ENCODE results near the gene FAH. TPM values are rescaled to one million over a fixed set of nuclear protein-coding genes. Genes with fewer than 3 reads are reported as not detected.

FAH gene
- total RNA-seq, 1 donor from 2014 or later: 23.4 TPM

GRCh38 chr15:80207887-80208286 is 55.1 kb downstream of the FAH start:
- H3K36me3 ChIP-seq: no peaks in the 10 kb centered on the region
- TF ChIP-seq, protein P1, sequence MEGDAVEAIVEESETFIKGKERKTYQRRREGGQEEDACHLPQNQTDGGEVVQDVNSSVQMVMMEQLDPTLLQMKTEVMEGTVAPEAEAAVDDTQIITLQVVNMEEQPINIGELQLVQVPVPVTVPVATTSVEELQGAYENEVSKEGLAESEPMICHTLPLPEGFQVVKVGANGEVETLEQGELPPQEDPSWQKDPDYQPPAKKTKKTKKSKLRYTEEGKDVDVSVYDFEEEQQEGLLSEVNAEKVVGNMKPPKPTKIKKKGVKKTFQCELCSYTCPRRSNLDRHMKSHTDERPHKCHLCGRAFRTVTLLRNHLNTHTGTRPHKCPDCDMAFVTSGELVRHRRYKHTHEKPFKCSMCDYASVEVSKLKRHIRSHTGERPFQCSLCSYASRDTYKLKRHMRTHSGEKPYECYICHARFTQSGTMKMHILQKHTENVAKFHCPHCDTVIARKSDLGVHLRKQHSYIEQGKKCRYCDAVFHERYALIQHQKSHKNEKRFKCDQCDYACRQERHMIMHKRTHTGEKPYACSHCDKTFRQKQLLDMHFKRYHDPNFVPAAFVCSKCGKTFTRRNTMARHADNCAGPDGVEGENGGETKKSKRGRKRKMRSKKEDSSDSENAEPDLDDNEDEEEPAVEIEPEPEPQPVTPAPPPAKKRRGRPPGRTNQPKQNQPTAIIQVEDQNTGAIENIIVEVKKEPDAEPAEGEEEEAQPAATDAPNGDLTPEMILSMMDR (IDR thresholded peaks at IDR 0.05): no peak
- no peaks in the 10 kb centered on the region for H3K4me1 ChIP-seq
- DNase-seq (ENCODE audit: low spot score in 2 of 2): no peak
- no peaks in the 10 kb centered on the region for H3K9me3 ChIP-seq
- no peak overlapping the region for H3K27ac ChIP-seq
- intact Hi-C loops (cut with DNase I): no loop called here
- H3K4me3 ChIP-seq: no peak overlapping the region
- H3K27me3 ChIP-seq: no peaks in the 10 kb centered on the region

DNA sequence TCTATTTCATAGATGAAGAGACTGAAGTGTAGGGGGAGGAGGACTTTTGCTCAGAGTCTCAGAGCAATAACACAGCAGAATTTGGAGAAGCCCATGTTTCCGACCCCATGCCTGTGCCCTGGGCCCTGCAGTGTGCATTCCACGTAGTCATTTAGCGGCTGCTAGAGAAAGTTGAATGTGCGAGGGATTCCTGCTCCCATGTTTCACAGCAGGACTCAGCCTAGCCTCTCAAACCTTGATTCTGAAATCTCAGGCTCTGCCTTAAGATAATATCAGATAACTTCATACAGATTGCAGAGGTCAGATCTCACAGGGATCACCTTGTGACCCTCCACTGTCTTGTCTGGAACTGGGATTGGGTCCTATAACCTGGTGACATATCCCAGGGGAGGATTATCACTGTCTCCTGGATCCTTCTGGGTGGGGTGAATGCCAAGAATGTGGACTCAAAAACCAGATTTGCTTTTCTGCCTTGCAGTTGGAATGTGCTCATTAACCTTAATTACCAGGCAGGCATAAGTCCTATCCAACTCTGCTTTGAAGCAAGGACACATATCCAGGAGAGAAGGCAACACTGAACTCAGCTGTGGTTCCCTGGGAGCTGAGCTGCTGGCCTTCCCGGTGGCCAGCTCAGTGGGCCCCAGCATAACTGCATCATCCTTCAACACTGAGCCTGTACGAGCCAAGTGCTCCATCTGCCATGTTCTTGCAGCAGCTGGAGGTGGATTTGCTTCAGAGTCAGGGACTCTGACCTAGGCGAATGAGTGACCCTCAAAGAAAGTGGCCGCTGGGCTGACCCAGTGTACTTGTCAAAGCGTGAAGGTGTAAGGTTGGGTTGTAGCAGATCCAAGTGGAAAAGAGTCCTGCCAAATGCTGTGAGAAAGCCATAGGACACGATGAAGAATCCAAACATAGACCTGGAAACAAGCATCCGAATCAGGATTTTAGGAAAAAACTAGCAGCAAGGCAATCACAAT is 56.2 kb downstream of the FAH start:
- TF ChIP-seq, protein P1 (IDR thresholded peaks at IDR 0.05): no peak
- intact Hi-C loops (cut with DNase I): no loop called here
- Histone ChIP-seq H3K27ac (no peak overlapping the region), H3K27me3 (no peaks in the 10 kb centered on the region), H3K4me1 (no peaks in the 10 kb centered on the region), H3K4me3 (no peak overlapping the region), H3K36me3 (no peaks in the 10 kb centered on the region), H3K9me3 (no peaks in the 10 kb centered on the region)
- DNase-seq (ENCODE audit: low spot score in 2 of 2): no peak

- intact Hi-C loops (cut with DNase I): no loop called here
- H3K27me3 ChIP-seq: no peaks in the 10 kb centered on the region
Measured at GRCh38 chr15:80210611-80211573, 58.1 kb downstream of the FAH start.

GRCh38 chr15:80211976-80212375 is 59.2 kb downstream of the FAH start:
- TF ChIP-seq, protein P1 (IDR thresholded peaks at IDR 0.05): no peak
- H3K4me3 ChIP-seq: no peak overlapping the region
- intact Hi-C loops (cut with DNase I): no loop called here
- H3K27me3 ChIP-seq: no peaks in the 10 kb centered on the region
- no peaks in the 10 kb centered on the region for H3K36me3 ChIP-seq
- DNase-seq (ENCODE audit: low spot score in 2 of 2): no peak
- H3K27ac ChIP-seq: no peak overlapping the region
- no peaks in the 10 kb centered on the region for H3K4me1 ChIP-seq
- H3K9me3 ChIP-seq: no peaks in the 10 kb centered on the region

More at GRCh38 chr15:80210611-80211573, 58.1 kb downstream of the FAH start:
- Histone ChIP-seq H3K4me3 (no peak overlapping the region), H3K9me3 (no peaks in the 10 kb centered on the region), H3K4me1 (no peaks in the 10 kb centered on the region), H3K36me3 (no peaks in the 10 kb centered on the region), H3K27ac (no peak overlapping the region)
- TF ChIP-seq, protein P1 (IDR thresholded peaks at IDR 0.05): no peak
- DNase-seq (ENCODE audit: low spot score in 2 of 2): no peak

DNA sequence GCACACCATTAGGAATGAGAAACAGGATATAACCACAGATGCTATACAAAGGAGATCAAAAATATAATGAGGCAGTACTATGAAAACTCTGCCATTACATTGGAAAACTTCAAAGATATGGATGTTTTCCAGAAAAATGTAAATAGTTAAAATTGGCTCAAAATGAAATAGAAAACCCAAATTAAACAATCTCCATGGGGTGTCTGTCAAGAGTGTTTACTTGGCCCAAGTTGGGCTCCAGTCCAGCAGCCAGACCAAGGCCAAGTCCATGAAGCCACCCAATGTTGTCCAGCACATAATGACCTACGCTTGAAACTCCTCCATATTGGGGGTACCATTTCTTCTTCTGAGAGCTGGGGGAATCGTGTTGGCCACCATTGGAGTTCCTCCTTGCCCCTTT is 62.1 kb downstream of the FAH start:
- Histone ChIP-seq H3K27me3 (no peaks in the 10 kb centered on the region), H3K36me3 (no peaks in the 10 kb centered on the region), H3K27ac (no peak overlapping the region), H3K4me3 (no peak overlapping the region), H3K4me1 (no peaks in the 10 kb centered on the region), H3K9me3 (no peaks in the 10 kb centered on the region)
- intact Hi-C loops (cut with DNase I): no loop called here
- DNase-seq (ENCODE audit: low spot score in 2 of 2): no peak
- TF ChIP-seq, protein P1 (IDR thresholded peaks at IDR 0.05): no peak
